ENCODE results near the gene TOM1L1.
A peak's percentile ranks its signal among the peaks of the same experiment; 100 is the strongest.

The TOM1L1 gene

GRCh38 chr17:54950116-54950515, 49.5 kb downstream of the TOM1L1 start:
- DNase-seq: no peak

GRCh38 chr17:54951286-54951685, 50.6 kb downstream of the TOM1L1 start:
- no peak for DNase-seq

GRCh38 chr17:54956791-54957190, 56.1 kb downstream of the TOM1L1 start:
- no peak for DNase-seq

- peak; percentile 67 for DNase-seq
Observed at GRCh38 chr17:54967621-54968261, 67.1 kb downstream of the TOM1L1 start.

GRCh38 chr17:54968262-54968987, 67.8 kb downstream of the TOM1L1 start, which contains the start of the genes COX11 and STXBP4:
Gene COX11 (minus strand): TSS chr17:54968654. CDS start chr17:54968646, 8 bp downstream.
Gene STXBP4 (plus strand): TSS chr17:54968765. CDS start chr17:54986220, 17,455 bp downstream.
- peak; percentile 97 for DNase-seq

- DNase-seq: no peak
Observed at GRCh38 chr17:54968988-54969332, 68.3 kb downstream of the TOM1L1 start.

- DNase-seq: no peak
Observed at GRCh38 chr17:54969658-54970572, 69.3 kb downstream of the TOM1L1 start.

- DNase-seq: no peak
Observed at GRCh38 chr17:54971147-54971546, 70.5 kb downstream of the TOM1L1 start.

- no peak for DNase-seq
Observed at GRCh38 chr17:54971901-54972300, 71.2 kb downstream of the TOM1L1 start.

- DNase-seq: no peak
Observed at GRCh38 chr17:54972406-54973138, 71.9 kb downstream of the TOM1L1 start.

GRCh38 chr17:54974759-54975158, 74.1 kb downstream of the TOM1L1 start:
- peak; percentile 19 for DNase-seq

- no peak for DNase-seq
Observed at GRCh38 chr17:54976316-54976715, 75.7 kb downstream of the TOM1L1 start.

- no peak for DNase-seq
Observed at GRCh38 chr17:54977744-54978143, 77.1 kb downstream of the TOM1L1 start.

- DNase-seq: no peak
Observed at GRCh38 chr17:54979657-54980056, 79.0 kb downstream of the TOM1L1 start.

- DNase-seq: peak; percentile 19
Observed at GRCh38 chr17:54980375-54980774, 79.7 kb downstream of the TOM1L1 start.

- no peak for DNase-seq
Observed at GRCh38 chr17:54982399-54982798, 81.7 kb downstream of the TOM1L1 start.

- no peak for DNase-seq
Observed at GRCh38 chr17:54983260-54983659, 82.6 kb downstream of the TOM1L1 start.

- DNase-seq: no peak
Observed at GRCh38 chr17:54985476-54985875, 84.8 kb downstream of the TOM1L1 start.

GRCh38 chr17:54990118-54990517, 89.5 kb downstream of the TOM1L1 start:
- no peak for DNase-seq

GRCh38 chr17:54991567-54991966, 90.9 kb downstream of the TOM1L1 start:
- DNase-seq: no peak

GRCh38 chr17:54992797-54993639, 92.4 kb downstream of the TOM1L1 start:
- peak; percentile 58 for DNase-seq

- DNase-seq: no peak
Observed at GRCh38 chr17:54996441-54996840, 95.8 kb downstream of the TOM1L1 start.
